Trophoblast cell (in vitro differentiated cells and primary cell): ENCODE data around the gene SLC32A1.

Experiments used
- DNase-seq, 2 donors: peaks; one replicate each; pipeline ENCODE4 v3.0.0-alpha.2; 2016
- H2AFZ ChIP-seq: 2 replicates; pipeline ENCODE4 v1.6.1; 2013; ENCODE audit warnings: low read length, moderate library complexity, mild to moderate bottlenecking; ENCODE audit not compliant: insufficient read depth, poor library complexity
- H2AK5ac ChIP-seq: 2 replicates; pipeline ENCODE4 v1.6.1; 2013; ENCODE audit warnings: mild to moderate bottlenecking, low read length
- H2BK120ac ChIP-seq: 2 replicates; pipeline ENCODE4 v1.6.1; 2013; ENCODE audit warnings: low read length, mild to moderate bottlenecking, moderate library complexity; ENCODE audit not compliant: insufficient read depth, poor library complexity
- H2BK12ac ChIP-seq: 2 replicates; pipeline ENCODE4 v1.6.1; 2013; ENCODE audit warnings: mild to moderate bottlenecking, low read length, moderate library complexity
- H2BK5ac ChIP-seq: 2 replicates; pipeline ENCODE4 v1.6.1; 2013; ENCODE audit warnings: low read length, low read depth, moderate library complexity, mild to moderate bottlenecking; ENCODE audit not compliant: poor library complexity
- H3K14ac ChIP-seq: 2 replicates; pipeline ENCODE4 v1.6.1; 2013; ENCODE audit warnings: mild to moderate bottlenecking, low read length
- H3K18ac ChIP-seq: 2 replicates; pipeline ENCODE4 v1.6.1; 2013; ENCODE audit warnings: mild to moderate bottlenecking, low read length
- H3K23ac ChIP-seq: 2 replicates; pipeline ENCODE4 v1.6.1; 2013; ENCODE audit warnings: low read length
- H3K27ac ChIP-seq: 2 replicates; pipeline ENCODE4 v1.5.1; 2013; ENCODE audit warnings: low read depth, mild to moderate bottlenecking, inconsistent platforms, low read length, moderate library complexity
- H3K27me3 ChIP-seq: 2 replicates; pipeline ENCODE4 v1.6.1; 2013; ENCODE audit warnings: inconsistent platforms, mild to moderate bottlenecking, low read length, moderate library complexity; ENCODE audit not compliant: insufficient read depth
- H3K36me3 ChIP-seq, 2 experiments: 1 replicate in 1 of 2; 2 replicates in 1 of 2; pipeline ENCODE4 v1.6.1; 2013; ENCODE audit warnings: low read length in 2 of 2, mild to moderate bottlenecking in 2 of 2, moderate library complexity in 1 of 2; ENCODE audit not compliant: insufficient read depth in 2 of 2, control insufficient read depth in 1 of 2
- H3K4ac ChIP-seq: 2 replicates; pipeline ENCODE4 v1.6.1; 2013; ENCODE audit warnings: low read depth, mild to moderate bottlenecking, low read length, moderate library complexity
- H3K4me1 ChIP-seq, 2 experiments: 1 replicate in 1 of 2; 2 replicates in 1 of 2; pipeline ENCODE4 v1.6.1; 2013; ENCODE audit warnings: low read length in 2 of 2, mild to moderate bottlenecking in 2 of 2, moderate library complexity in 1 of 2; ENCODE audit not compliant: insufficient read depth in 2 of 2, control insufficient read depth in 1 of 2
- H3K4me2 ChIP-seq: 2 replicates; pipeline ENCODE4 v1.6.1; 2013; ENCODE audit warnings: inconsistent platforms, mild to moderate bottlenecking, low read length, moderate library complexity
- H3K4me3 ChIP-seq: 2 replicates; pipeline ENCODE4 v1.5.1; 2013; ENCODE audit warnings: mild to moderate bottlenecking, low read depth, low read length, inconsistent platforms
- H3K79me1 ChIP-seq: one replicate; pipeline ENCODE4 v1.6.1; 2013; ENCODE audit warnings: low read length
- H3K79me2 ChIP-seq: 2 replicates; pipeline ENCODE4 v1.6.1; 2013; ENCODE audit warnings: low read length, mild to moderate bottlenecking; ENCODE audit not compliant: control insufficient read depth, insufficient read depth, poor library complexity
- H3K9ac ChIP-seq: 2 replicates; pipeline ENCODE4 v1.6.1; 2013; ENCODE audit warnings: mild to moderate bottlenecking, low read length
- H3K9me3 ChIP-seq: 2 replicates; pipeline ENCODE4 v1.6.1; 2013; ENCODE audit warnings: low read depth, mild to moderate bottlenecking, control low read depth, inconsistent platforms, low read length; ENCODE audit not compliant: insufficient read depth
- H4K12ac ChIP-seq: 2 replicates; pipeline ENCODE4 v1.6.1; 2013; ENCODE audit warnings: low read depth, mild to moderate bottlenecking, low read length, moderate library complexity
- H4K8ac ChIP-seq: 2 replicates; pipeline ENCODE4 v1.6.1; 2013; ENCODE audit warnings: low read depth, mild to moderate bottlenecking, low read length, moderate library complexity
- H4K91ac ChIP-seq: one replicate; pipeline ENCODE4 v1.6.1; 2013; ENCODE audit warnings: low read depth, mild to moderate bottlenecking, low read length, moderate library complexity
- WGBS: extraction: QIAGEN DNeasy Blood & Tissue Kit; methylation state at CpG from one replicate; pipeline ENCODE4 v1.1.7; 2013; ENCODE audit warnings: missing lambda C conversion rate; ENCODE audit not compliant: insufficient read length, insufficient coverage; ENCODE audit errors: extremely low coverage; 5-methylcytosine and 5-hydroxymethylcytosine counted together

Gene SLC32A1

DNA sequence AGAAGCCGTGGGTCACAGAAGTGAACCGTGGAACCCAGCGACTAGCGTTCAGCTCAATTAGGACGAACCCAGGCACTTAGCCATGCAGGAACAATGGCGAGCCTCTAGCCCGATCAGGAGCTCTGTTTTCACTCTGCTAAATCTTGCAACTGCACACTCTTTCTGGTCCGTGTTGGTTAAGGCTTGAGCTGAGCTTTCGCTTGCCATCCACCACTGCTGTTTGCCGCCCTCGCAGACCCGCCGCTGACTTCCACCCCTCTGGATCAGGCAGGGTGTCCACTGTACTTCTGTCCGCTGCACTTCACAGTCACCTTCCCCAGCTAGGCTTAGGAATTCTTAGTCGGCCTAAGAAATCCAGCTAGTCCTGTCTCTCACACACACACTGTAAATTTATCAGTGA, 25.7 kb upstream of the SLC32A1 start:
- no peak overlapping the region for H2AK5ac ChIP-seq
- no peak overlapping the region for H2AFZ ChIP-seq
- WGBS, result no CpG with 5 or more reads among the region's 15 CpGs
- no peak overlapping the region for H3K27ac ChIP-seq
- no peak overlapping the region for H4K91ac ChIP-seq
- no peak overlapping the region for H2BK12ac ChIP-seq
- H3K14ac ChIP-seq, result no peak overlapping the region
- no peak overlapping the region for H2BK5ac ChIP-seq
- H3K4me3 ChIP-seq, result no peak overlapping the region
- no peak overlapping the region for H3K4ac ChIP-seq
- H4K8ac ChIP-seq, result no peak overlapping the region
- no peaks in the 10 kb centered on the region for H3K27me3 ChIP-seq
- H2BK120ac ChIP-seq, result no peak overlapping the region
- no peak overlapping the region for H3K9ac ChIP-seq
- no peaks in the 10 kb centered on the region for H3K79me2 ChIP-seq
- H3K4me1 ChIP-seq, result no peaks in the 10 kb centered on the region
- H4K12ac ChIP-seq, result no peak overlapping the region
- no peak for DNase-seq
- peaks cover 6% of the 10 kb centered on the region for H3K9me3 ChIP-seq
- H3K4me2 ChIP-seq, result no peak overlapping the region
- H3K18ac ChIP-seq, result no peak overlapping the region
- H3K79me1 ChIP-seq, result no peaks in the 10 kb centered on the region
- H3K23ac ChIP-seq, result no peak overlapping the region
- H3K36me3 ChIP-seq, result no peaks in the 10 kb centered on the region

DNA sequence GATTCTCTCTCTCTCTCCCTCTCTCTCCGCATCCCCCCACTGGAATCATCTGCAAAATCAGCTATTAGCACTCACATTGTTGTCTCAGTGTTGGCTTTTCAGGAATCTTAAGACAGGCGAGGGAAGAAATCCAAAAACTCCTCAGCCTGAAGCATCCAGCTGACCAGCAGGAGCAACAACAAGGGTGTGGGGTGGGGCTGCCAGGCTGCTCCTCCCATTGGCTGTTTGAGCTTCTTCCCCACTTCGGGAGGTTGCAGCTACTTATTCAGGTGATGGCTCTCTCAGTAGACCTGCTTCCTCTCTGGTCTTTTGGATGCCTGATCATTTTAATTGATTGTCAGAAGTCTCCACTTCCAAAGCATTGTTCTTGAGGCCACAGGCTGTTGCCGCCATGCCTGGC, 24.1 kb upstream of the SLC32A1 start:
- no CpG with 5 or more reads among the region's 4 CpGs for WGBS
- Histone ChIP-seq H2BK5ac (no peak overlapping the region), H3K23ac (no peak overlapping the region), H3K27ac (no peak overlapping the region), H2AFZ (no peak overlapping the region), H2AK5ac (no peak overlapping the region), H3K4ac (no peak overlapping the region), H3K4me3 (no peak overlapping the region), H3K79me2 (no peaks in the 10 kb centered on the region), H3K14ac (no peak overlapping the region), H3K79me1 (no peaks in the 10 kb centered on the region), H2BK12ac (no peak overlapping the region), H4K91ac (no peak overlapping the region), H3K4me2 (no peak overlapping the region), H3K9me3 (peaks cover 8% of the 10 kb centered on the region), H3K18ac (no peak overlapping the region), H4K12ac (no peak overlapping the region), H3K36me3 (no peaks in the 10 kb centered on the region), H3K4me1 (no peaks in the 10 kb centered on the region), H4K8ac (no peak overlapping the region), H3K27me3 (no peaks in the 10 kb centered on the region), H2BK120ac (no peak overlapping the region), H3K9ac (no peak overlapping the region)
- no peak for DNase-seq

DNA sequence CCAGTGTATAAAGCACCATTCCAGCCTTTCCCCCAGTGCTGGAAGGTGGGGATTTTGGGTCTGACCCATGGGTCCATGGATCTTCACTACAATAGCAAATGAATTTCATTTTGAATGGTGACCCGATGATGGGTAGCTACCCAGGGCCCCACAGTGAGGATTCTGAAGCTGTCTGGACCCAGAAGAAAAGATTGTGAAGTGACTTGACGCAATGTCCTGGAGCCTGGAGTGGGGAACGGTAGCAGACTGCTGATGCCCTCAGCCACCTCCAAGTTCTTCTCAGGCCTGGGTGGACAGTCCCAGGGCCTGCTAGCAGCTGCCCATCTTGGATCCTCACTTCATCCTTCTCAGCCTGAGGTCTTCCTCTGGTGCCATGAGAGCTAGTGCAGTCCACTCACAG, 23.4 kb upstream of the SLC32A1 start:
- Histone ChIP-seq H3K79me1 (no peaks in the 10 kb centered on the region), H3K27me3 (no peaks in the 10 kb centered on the region), H3K18ac (no peak overlapping the region), H3K36me3 (no peaks in the 10 kb centered on the region), H4K91ac (no peak overlapping the region), H3K27ac (no peak overlapping the region), H4K12ac (no peak overlapping the region), H2AFZ (no peak overlapping the region), H3K79me2 (no peaks in the 10 kb centered on the region), H3K9me3 (peaks cover 8% of the 10 kb centered on the region), H3K14ac (no peak overlapping the region), H3K4me3 (no peak overlapping the region), H4K8ac (no peak overlapping the region), H2BK120ac (no peak overlapping the region), H3K4me1 (no peaks in the 10 kb centered on the region), H2AK5ac (no peak overlapping the region), H3K9ac (no peak overlapping the region), H3K4me2 (no peak overlapping the region), H3K23ac (no peak overlapping the region), H2BK12ac (no peak overlapping the region), H2BK5ac (no peak overlapping the region), H3K4ac (no peak overlapping the region)
- no CpG with 5 or more reads among the region's 3 CpGs for WGBS
- no peak for DNase-seq

DNA sequence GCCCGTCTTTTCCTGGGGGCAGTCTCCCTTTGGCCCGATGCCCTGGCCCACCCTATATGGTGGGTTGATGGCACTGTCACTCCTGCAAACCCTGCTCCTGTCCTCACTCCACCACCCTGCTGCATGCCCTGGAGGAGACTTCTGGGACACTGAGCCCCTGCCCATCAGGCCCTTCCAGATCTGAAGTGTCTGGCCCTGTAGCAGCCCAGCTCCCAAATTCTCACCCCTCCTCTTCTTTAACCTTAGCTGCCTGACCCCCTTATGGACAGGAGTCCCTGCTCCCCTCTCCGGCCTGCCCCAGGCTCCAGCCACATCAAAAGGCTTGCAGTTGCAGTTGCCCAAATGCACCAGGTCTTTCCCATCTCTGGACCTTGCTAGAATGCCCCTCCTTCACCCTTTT, 20.8 kb upstream of the SLC32A1 start:
- Histone ChIP-seq H3K27me3 (no peaks in the 10 kb centered on the region), H4K12ac (no peak overlapping the region), H2BK120ac (no peak overlapping the region), H3K79me1 (no peaks in the 10 kb centered on the region), H3K9ac (no peak overlapping the region), H3K23ac (no peak overlapping the region), H3K79me2 (no peaks in the 10 kb centered on the region), H3K4me3 (no peak overlapping the region), H3K9me3 (peaks cover 8% of the 10 kb centered on the region), H2AK5ac (no peak overlapping the region), H3K27ac (no peak overlapping the region), H3K4me2 (no peak overlapping the region), H2AFZ (no peak overlapping the region), H4K91ac (no peak overlapping the region), H3K4me1 (no peaks in the 10 kb centered on the region), H4K8ac (no peak overlapping the region), H3K18ac (no peak overlapping the region), H3K4ac (no peak overlapping the region), H2BK5ac (no peak overlapping the region), H2BK12ac (no peak overlapping the region), H3K14ac (no peak overlapping the region), H3K36me3 (no peaks in the 10 kb centered on the region)
- DNase-seq, result no peak
- WGBS, result no CpG with 5 or more reads among the region's 3 CpGs
